HepG2 (cell line): ENCODE results near the gene CIBAR2. TPM values are rescaled to one million over a fixed set of nuclear protein-coding genes. Genes with fewer than 3 reads are reported as not detected.

Experiments used
- ARNT2 ChIP-seq: sonication (generic); formaldehyde crosslinking; IDR thresholded peaks from 2 replicates; pipeline ENCODE4 v1.8.0; 2022; ENCODE audit warnings: mild to moderate bottlenecking, low read depth, missing genetic modification reagents, moderate library complexity
- BHLHE40 ChIP-seq: IDR thresholded peaks from 2 replicates; pipeline ENCODE4 v1.6.1; 2011; ENCODE audit warnings: low read length, improper control_type of control experiment
- FOXO4 ChIP-seq: sonication (generic); formaldehyde crosslinking; conservative IDR thresholded peaks from 2 replicates; pipeline ENCODE4 v1.8.1; 2023; ENCODE audit warnings: missing genetic modification reagents
- IRF1 ChIP-seq: sonication (generic); formaldehyde crosslinking; IDR thresholded peaks from 2 replicates; pipeline ENCODE4 v1.4.0; 2020; ENCODE audit warnings: low read depth, mild to moderate bottlenecking, missing genetic modification reagents
- KLF15 ChIP-seq: sonication (generic); formaldehyde crosslinking; IDR thresholded peaks from 2 replicates; pipeline ENCODE4 v1.8.1; 2023; ENCODE audit warnings: borderline replicate concordance, mild to moderate bottlenecking, inconsistent platforms, missing genetic modification reagents, mixed read lengths
- NFATC3 ChIP-seq: sonication (generic); formaldehyde crosslinking; IDR thresholded peaks from 2 replicates; pipeline ENCODE4 v1.5.1; 2020; ENCODE audit warnings: mild to moderate bottlenecking, missing genetic modification reagents
- PHB2 ChIP-seq: fragments of 450-650 bp; IDR thresholded peaks from 2 replicates; pipeline ENCODE4 v1.6.1; 2018; ENCODE audit not compliant: partially characterized antibody
- PRPF4 ChIP-seq: fragments of 200-400 bp; formaldehyde crosslinking; IDR thresholded peaks from 2 replicates; pipeline ENCODE4 v1.6.1; 2016; ENCODE audit warnings: low read length, low read depth; ENCODE audit not compliant: poor library complexity, severe bottlenecking
- SNAPC4 ChIP-seq: sonication (generic); formaldehyde crosslinking; IDR thresholded peaks from 2 replicates; pipeline ENCODE4 v1.4.0; 2020; ENCODE audit warnings: mild to moderate bottlenecking, missing genetic modification reagents
- SYNCRIP ChIP-seq: fragments of 200-400 bp; formaldehyde crosslinking; IDR thresholded peaks from 2 replicates; pipeline ENCODE4 v1.6.1; 2018; ENCODE audit warnings: mild to moderate bottlenecking, low read depth, low read length; ENCODE audit not compliant: insufficient read depth
- ZNF362 ChIP-seq: sonication (generic); formaldehyde crosslinking; IDR thresholded peaks from 2 replicates; pipeline ENCODE4 v1.4.0; 2020; ENCODE audit warnings: missing genetic modification reagents, mild to moderate bottlenecking, borderline replicate concordance
- ZNF609 ChIP-seq: sonication (generic); formaldehyde crosslinking; IDR thresholded peaks from 2 replicates; pipeline ENCODE4 v1.4.0; 2020; ENCODE audit warnings: mild to moderate bottlenecking, missing genetic modification reagents, borderline replicate concordance
- ZNF703 ChIP-seq: sonication (generic); formaldehyde crosslinking; IDR thresholded peaks from 2 replicates; pipeline ENCODE4 v1.5.1; 2020; ENCODE audit warnings: missing genetic modification reagents, mild to moderate bottlenecking, moderate library complexity, borderline replicate concordance
- ZNF75D ChIP-seq: sonication (generic); formaldehyde crosslinking; IDR thresholded peaks from 2 replicates; pipeline ENCODE4 v1.8.1; 2023; ENCODE audit warnings: missing genetic modification reagents, mild to moderate bottlenecking, borderline replicate concordance
- polyA plus RNA-seq, 8 experiments: library from polyadenylated mRNA; depleted of rRNA in 3 of 8; stranded (reverse) in 7 of 8; unstranded in 1 of 8; fragments of >200 nt; fragmentation: Illumina TruSeq in 4 of 8; extraction: Trizol in 4 of 8; gene quantifications; 2 replicates each; pipeline versions ENCODE4 v1.2.1 to v1.2.3, GENCODE V29; 2011 to 2016; ENCODE audit warnings: low read depth in 4 of 8, missing spikeins in 1 of 8, mixed read lengths in 1 of 8; ENCODE audit not compliant: insufficient read depth in 1 of 8
- total RNA-seq, 5 experiments: library from RNA; depleted of rRNA; stranded (reverse); fragments of >200 nt; fragmentation: Illumina TruSeq; extraction: Trizol; gene quantifications; 2 replicates each; pipeline ENCODE4 v1.2.3, GENCODE V29; 2016; ENCODE audit warnings: low read depth in 1 of 5

CIBAR2 gene
- total and polyA plus RNA-seq, 2 of the 13 experiments (the other 11 are each of a cell fraction or from before 2014, with no cell fraction given), result not detected

GRCh38 chr16:85055493-85056210 is 56.6 kb downstream of the CIBAR2 start (continued):
- TF ChIP-seq ARNT2, result no peak; the same call in 1 of the 2 replicates
- TF ChIP-seq SYNCRIP, result no peak
- peak; percentile 94; the same call in 1 of the 2 replicates for TF ChIP-seq IRF1 (CRISPR knock-in tag)
- TF ChIP-seq SNAPC4, result 0 out of 2 replicates have a peak, but pooled peaks have one; percentile 54
- no peak for TF ChIP-seq ZNF703 (CRISPR knock-in tag)
- TF ChIP-seq FOXO4 (CRISPR knock-in tag), result peak; percentile 64; the same call in 1 of the 2 replicates
- TF ChIP-seq NFATC3 (CRISPR knock-in tag), result no peak
- 0 out of 2 replicates have a peak, but pooled peaks have one; percentile 46 for TF ChIP-seq KLF15 (CRISPR knock-in tag)
- peak; percentile 57; the same call in 1 of the 2 replicates for TF ChIP-seq ZNF609 (CRISPR knock-in tag)
- TF ChIP-seq ZNF362 (CRISPR knock-in tag), result 0 out of 2 replicates have a peak, but pooled peaks have one; percentile 17
- TF ChIP-seq PHB2, result no peak
- no peak for TF ChIP-seq PRPF4
- TF ChIP-seq ZNF75D, result no peak
- TF ChIP-seq BHLHE40, result peak; percentile 82
